Measurements from ENCODE around the gene TMEM108.

Gene TMEM108

DNA sequence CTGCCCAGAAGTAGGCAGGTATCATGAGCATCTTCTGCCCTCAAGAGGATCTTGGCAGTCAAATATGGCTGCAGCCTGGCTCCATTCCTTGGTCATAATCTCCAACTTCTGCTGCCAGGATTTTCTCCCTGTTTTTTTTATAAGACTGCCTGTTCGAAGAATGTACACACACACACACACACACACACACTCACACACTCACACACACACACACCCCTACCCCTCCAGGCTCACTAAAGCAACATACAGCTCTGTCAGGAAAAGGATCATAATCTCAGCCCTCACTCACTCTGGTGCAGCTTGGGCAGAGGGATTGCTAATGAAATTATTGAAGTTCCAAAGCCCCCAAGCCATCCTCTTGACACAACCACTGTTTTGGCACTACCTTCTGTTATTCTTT, 232.4 kb downstream of the TMEM108 start:
- Histone ChIP-seq H3K36me3 (ENCODE audit: insufficient read depth, insufficient read length, low read length) (no peaks in the 10 kb centered on the region), H3K9me3 (ENCODE audit: insufficient read depth, low read length) (no peaks in the 10 kb centered on the region), H3K27me3 (ENCODE audit: insufficient read depth, insufficient read length) (no peaks in the 10 kb centered on the region), H3K9ac (ENCODE audit: insufficient read length, low read depth) (no peak overlapping the region), H3K4me3 (ENCODE audit: insufficient read length, low read depth) (no peak overlapping the region), H3K4me1 (ENCODE audit: insufficient read depth, insufficient read length) (no peaks in the 10 kb centered on the region)
- TF ChIP-seq ZNF274 (IDR thresholded peaks at IDR 0.05; ENCODE audit: low read depth, low read length), result no peak
- DNase-seq (ENCODE audit: low read depth, low spot score), result no peak

DNA sequence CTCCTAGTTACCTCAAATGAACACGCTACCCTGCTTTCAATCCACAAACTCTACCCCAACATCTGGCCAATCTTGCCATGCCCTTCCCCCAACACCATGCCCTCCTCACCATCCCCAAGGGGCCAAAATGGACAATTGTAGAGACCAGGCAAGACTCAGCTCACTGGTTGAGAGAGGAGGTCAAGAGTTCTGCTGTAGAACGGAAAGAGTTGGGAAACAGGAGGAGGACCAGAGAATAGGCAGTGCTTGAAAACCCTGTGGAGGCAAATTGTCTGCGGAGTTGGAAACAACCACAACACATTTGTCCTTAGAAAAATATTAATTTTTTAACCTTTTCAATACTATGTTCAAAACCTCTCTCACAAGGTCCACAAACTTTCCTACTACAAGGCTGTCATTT, 232.9 kb downstream of the TMEM108 start:
- no peak for TF ChIP-seq SUZ12 (IDR thresholded peaks at IDR 0.05; ENCODE audit: extremely low read depth, insufficient read depth, insufficient read length)
- TF ChIP-seq YY1 (IDR thresholded peaks at IDR 0.05; ENCODE audit: insufficient read depth, insufficient read length), result no peak
- no peak for TF ChIP-seq ZNF274 (IDR thresholded peaks at IDR 0.05; ENCODE audit: low read depth, low read length)
- Histone ChIP-seq H3K27me3 (ENCODE audit: insufficient read depth, insufficient read length) (no peaks in the 10 kb centered on the region), H3K9ac (ENCODE audit: insufficient read length, low read depth) (no peak overlapping the region)

DNA sequence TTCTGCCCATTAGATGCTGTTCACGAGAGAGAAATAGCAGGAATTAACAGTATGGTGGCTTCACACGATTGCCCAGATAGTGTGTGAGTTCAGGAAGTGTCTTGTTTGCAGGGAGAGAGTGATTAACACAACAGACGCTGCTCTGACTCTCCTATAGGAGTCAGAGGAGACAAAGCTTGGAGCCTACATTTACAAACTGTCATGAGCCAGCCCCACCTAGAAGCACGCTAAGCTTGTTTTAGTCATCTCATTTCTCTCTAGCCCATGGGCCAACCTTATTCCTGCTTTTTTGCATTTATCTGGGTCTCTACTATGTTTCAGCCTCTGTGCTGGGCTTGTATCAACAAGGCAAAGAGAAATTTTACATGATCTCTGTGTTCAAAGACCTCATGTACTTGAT, 233.3 kb downstream of the TMEM108 start:
- Histone ChIP-seq H3K4me3 (ENCODE audit: insufficient read length, low read depth) (no peak overlapping the region), H3K9me3 (ENCODE audit: insufficient read depth, low read length) (no peaks in the 10 kb centered on the region), H3K27me3 (ENCODE audit: insufficient read depth, insufficient read length) (no peaks in the 10 kb centered on the region), H3K36me3 (ENCODE audit: insufficient read depth, insufficient read length, low read length) (no peaks in the 10 kb centered on the region), H3K9ac (ENCODE audit: insufficient read length, low read depth) (no peak overlapping the region), H3K4me1 (ENCODE audit: insufficient read depth, insufficient read length) (no peaks in the 10 kb centered on the region)
- DNase-seq (ENCODE audit: low read depth, low spot score), result no peak
- TF ChIP-seq SUZ12 (IDR thresholded peaks at IDR 0.05; ENCODE audit: extremely low read depth, insufficient read depth, insufficient read length), result no peak
- no peak for TF ChIP-seq YY1 (IDR thresholded peaks at IDR 0.05; ENCODE audit: insufficient read depth, insufficient read length)

More for the DNA sequence above, 232.9 kb downstream of the TMEM108 start:
- Histone ChIP-seq H3K9me3 (ENCODE audit: insufficient read depth, low read length) (no peaks in the 10 kb centered on the region), H3K4me3 (ENCODE audit: insufficient read length, low read depth) (no peak overlapping the region), H3K4me1 (ENCODE audit: insufficient read depth, insufficient read length) (no peaks in the 10 kb centered on the region), H3K36me3 (ENCODE audit: insufficient read depth, insufficient read length, low read length) (no peaks in the 10 kb centered on the region)
- no peak for DNase-seq (ENCODE audit: low read depth, low spot score)

DNA sequence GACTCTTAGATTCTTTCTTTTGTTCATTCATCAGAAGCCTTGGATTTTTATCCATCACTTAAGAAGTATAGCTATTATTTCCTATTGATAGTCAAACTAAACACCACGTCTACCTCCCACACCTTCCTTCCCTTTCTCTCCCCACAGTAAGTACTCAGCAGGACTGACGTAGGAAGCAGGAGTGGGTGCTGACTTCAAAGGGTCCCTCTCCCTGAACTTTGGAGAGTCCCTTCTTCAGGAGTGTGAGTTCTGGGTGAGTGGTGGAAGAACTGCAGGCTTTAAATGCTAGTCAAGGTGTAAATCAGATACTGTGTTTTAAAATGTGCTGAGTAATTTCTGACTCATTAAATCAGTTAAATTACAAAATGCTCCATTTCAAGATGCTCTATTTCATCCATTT, 235.2 kb downstream of the TMEM108 start:
- Histone ChIP-seq H3K4me1 (ENCODE audit: insufficient read depth, insufficient read length) (no peaks in the 10 kb centered on the region), H3K4me3 (ENCODE audit: insufficient read length, low read depth) (no peak overlapping the region), H3K36me3 (ENCODE audit: insufficient read depth, insufficient read length, low read length) (no peaks in the 10 kb centered on the region), H3K9me3 (ENCODE audit: insufficient read depth, low read length) (no peaks in the 10 kb centered on the region), H3K9ac (ENCODE audit: insufficient read length, low read depth) (no peak overlapping the region), H3K27me3 (ENCODE audit: insufficient read depth, insufficient read length) (no peaks in the 10 kb centered on the region)
- DNase-seq (ENCODE audit: low read depth, low spot score), result no peak
- TF ChIP-seq SUZ12 (IDR thresholded peaks at IDR 0.05; ENCODE audit: extremely low read depth, insufficient read depth, insufficient read length) (no peak), ZNF274 (IDR thresholded peaks at IDR 0.05; ENCODE audit: low read depth, low read length) (no peak), YY1 (IDR thresholded peaks at IDR 0.05; ENCODE audit: insufficient read depth, insufficient read length) (no peak)

DNA sequence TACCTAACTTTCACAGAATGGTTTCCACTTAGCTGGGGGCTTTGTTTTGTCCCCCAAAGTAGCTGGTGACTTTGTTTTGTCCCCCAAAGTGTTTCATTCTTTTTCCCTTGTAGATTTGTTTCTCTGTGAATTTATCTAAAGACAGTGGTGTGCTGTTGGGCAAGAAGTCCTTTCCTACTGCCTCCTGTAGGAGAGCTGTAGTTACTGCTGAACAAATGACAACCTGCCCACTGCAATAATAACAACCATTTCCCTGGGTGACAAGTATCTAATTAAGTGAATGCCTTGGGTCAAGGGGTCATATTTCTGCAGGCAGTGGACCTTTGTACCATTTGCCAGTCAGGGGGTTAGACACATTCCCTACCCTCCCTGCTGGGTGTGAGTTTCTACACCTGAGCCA, 236.3 kb downstream of the TMEM108 start:
- TF ChIP-seq SUZ12 (IDR thresholded peaks at IDR 0.05; ENCODE audit: extremely low read depth, insufficient read depth, insufficient read length), result no peak
- no peak for TF ChIP-seq YY1 (IDR thresholded peaks at IDR 0.05; ENCODE audit: insufficient read depth, insufficient read length)
- TF ChIP-seq ZNF274 (IDR thresholded peaks at IDR 0.05; ENCODE audit: low read depth, low read length), result no peak
- Histone ChIP-seq H3K4me1 (ENCODE audit: insufficient read depth, insufficient read length) (no peaks in the 10 kb centered on the region), H3K4me3 (ENCODE audit: insufficient read length, low read depth) (no peak overlapping the region), H3K9ac (ENCODE audit: insufficient read length, low read depth) (no peak overlapping the region), H3K36me3 (ENCODE audit: insufficient read depth, insufficient read length, low read length) (no peaks in the 10 kb centered on the region), H3K9me3 (ENCODE audit: insufficient read depth, low read length) (no peaks in the 10 kb centered on the region), H3K27me3 (ENCODE audit: insufficient read depth, insufficient read length) (no peaks in the 10 kb centered on the region)
- no peak for DNase-seq (ENCODE audit: low read depth, low spot score)

DNA sequence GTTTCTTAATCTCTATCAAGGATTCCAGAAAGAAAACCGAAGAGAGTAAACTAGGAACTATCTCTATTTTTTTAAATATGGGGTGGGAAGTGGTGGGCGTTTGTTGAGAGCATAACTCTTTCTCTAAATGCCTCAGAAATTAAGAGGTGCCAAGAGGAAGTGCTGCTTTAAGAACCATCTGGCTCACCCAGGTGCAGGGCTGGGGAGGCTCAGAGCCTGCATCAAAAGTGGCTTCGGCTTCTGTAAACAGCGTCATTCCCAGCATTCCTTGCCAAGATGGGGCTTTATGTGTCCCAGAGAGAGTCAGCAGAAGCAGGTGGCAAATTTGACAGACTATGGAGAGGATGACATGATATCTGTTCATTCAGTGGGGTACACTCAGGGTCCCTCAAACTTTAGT, 238.4 kb downstream of the TMEM108 start:
- Histone ChIP-seq H3K27me3 (ENCODE audit: insufficient read depth, insufficient read length) (no peaks in the 10 kb centered on the region), H3K9me3 (ENCODE audit: insufficient read depth, low read length) (no peaks in the 10 kb centered on the region), H3K4me3 (ENCODE audit: insufficient read length, low read depth) (no peak overlapping the region), H3K4me1 (ENCODE audit: insufficient read depth, insufficient read length) (no peaks in the 10 kb centered on the region), H3K36me3 (ENCODE audit: insufficient read depth, insufficient read length, low read length) (no peaks in the 10 kb centered on the region), H3K9ac (ENCODE audit: insufficient read length, low read depth) (no peak overlapping the region)
- no peak for DNase-seq (ENCODE audit: low read depth, low spot score)
- TF ChIP-seq SUZ12 (IDR thresholded peaks at IDR 0.05; ENCODE audit: extremely low read depth, insufficient read depth, insufficient read length), result no peak
- no peak for TF ChIP-seq YY1 (IDR thresholded peaks at IDR 0.05; ENCODE audit: insufficient read depth, insufficient read length)
- no peak for TF ChIP-seq ZNF274 (IDR thresholded peaks at IDR 0.05; ENCODE audit: low read depth, low read length)

DNA sequence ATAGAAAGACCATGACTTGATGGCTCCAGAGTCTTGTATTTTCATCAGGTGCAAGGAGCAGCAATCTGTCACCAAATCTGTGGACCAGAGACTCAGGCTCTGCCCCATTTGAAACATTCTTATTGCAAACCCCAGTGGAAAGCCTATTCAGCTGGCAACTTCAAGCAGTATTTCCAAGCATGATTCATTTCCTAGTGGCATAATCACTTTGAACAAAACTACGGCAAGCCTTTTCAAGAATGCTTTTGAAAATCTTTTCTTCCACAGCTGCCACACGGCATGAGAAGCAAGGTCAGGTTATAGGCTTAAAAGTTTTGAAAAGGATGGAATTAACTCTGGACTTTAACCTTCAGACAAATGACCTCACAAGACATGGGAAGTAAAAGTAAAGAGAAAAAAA, 239.6 kb downstream of the TMEM108 start:
- no peaks in the 10 kb centered on the region for H3K36me3 ChIP-seq (ENCODE audit: insufficient read depth, insufficient read length, low read length)
- no peak for DNase-seq (ENCODE audit: low read depth, low spot score)
- H3K9me3 ChIP-seq (ENCODE audit: insufficient read depth, low read length), result no peaks in the 10 kb centered on the region
- H3K27me3 ChIP-seq (ENCODE audit: insufficient read depth, insufficient read length), result no peaks in the 10 kb centered on the region
- H3K4me3 ChIP-seq (ENCODE audit: insufficient read length, low read depth), result no peak overlapping the region
- H3K9ac ChIP-seq (ENCODE audit: insufficient read length, low read depth), result no peak overlapping the region
- no peaks in the 10 kb centered on the region for H3K4me1 ChIP-seq (ENCODE audit: insufficient read depth, insufficient read length)
- no peak for TF ChIP-seq YY1 (IDR thresholded peaks at IDR 0.05; ENCODE audit: insufficient read depth, insufficient read length)
- TF ChIP-seq ZNF274 (IDR thresholded peaks at IDR 0.05; ENCODE audit: low read depth, low read length), result no peak
- TF ChIP-seq SUZ12 (IDR thresholded peaks at IDR 0.05; ENCODE audit: extremely low read depth, insufficient read depth, insufficient read length), result no peak

All from NT2/D1 (cell line).